Sigmoid colon (tissue), 7 donors: ENCODE data around the gene COG7. TPM values are rescaled to one million over a fixed set of nuclear protein-coding genes. Genes with fewer than 3 reads are reported as not detected.
"Not testable (repeated sequence)": the region's sequence is repeated elsewhere in the genome, so short reads cannot be mapped to it uniquely, and the experiment has no call there.

Experiments used
- DNase-seq: peaks from one replicate; pipeline ENCODE4 v3.0.0-alpha.2; 2019
- H3K27ac ChIP-seq, 4 donors: fragments of 200-600 bp; sonication (generic); one replicate each; pipeline ENCODE4 v1.5.1; 2016 to 2019; ENCODE audit warnings: mild to moderate bottlenecking in 1 of 4
- H3K27me3 ChIP-seq, 3 donors: fragments of 200-600 bp; sonication (generic); one replicate each; pipeline ENCODE4 v1.5.1; 2019; ENCODE audit warnings: mild to moderate bottlenecking in 1 of 3
- H3K36me3 ChIP-seq, 4 donors: fragments of 200-600 bp; sonication (generic); one replicate each; pipeline ENCODE4 v1.5.1; 2016 to 2019
- H3K4me1 ChIP-seq, 4 donors: fragments of 200-600 bp; sonication (generic); one replicate each; pipeline ENCODE4 v1.5.1; 2017 to 2019
- H3K4me3 ChIP-seq, 4 donors: fragments of 200-600 bp; sonication (generic); one replicate each; pipeline ENCODE4 v1.5.1; 2017 to 2019; ENCODE audit warnings: mild to moderate bottlenecking in 2 of 4, moderate library complexity in 1 of 4
- H3K9me3 ChIP-seq, 4 donors: fragments of 200-600 bp in 3 of 4; sonication (generic) in 3 of 4; one replicate each; pipeline versions ENCODE4 v1.5.1 to v1.6.1; 2013 to 2019
- CTCF ChIP-seq, 4 experiments: fragments of 450-650 bp in 3 of 4; fragments of 200-600 bp in 1 of 4; IDR thresholded peaks; one replicate each; pipeline ENCODE4 v1.5.1; 2016 to 2019; ENCODE audit warnings: antibody characterized with exemption in 4 of 4, mild to moderate bottlenecking in 3 of 4, moderate library complexity in 2 of 4
- EP300 ChIP-seq, 4 donors: sonication (generic); formaldehyde crosslinking; IDR thresholded peaks; one replicate each; pipeline ENCODE4 v1.6.1; 2017; ENCODE audit warnings: antibody characterized with exemption in 4 of 4
- POLR2A ChIP-seq, 2 donors: fragments of 450-650 bp; IDR thresholded peaks; one replicate each; pipeline ENCODE4 v1.6.1; 2016; ENCODE audit warnings: antibody characterized with exemption in 2 of 2, mild to moderate bottlenecking in 2 of 2, moderate library complexity in 2 of 2
- POLR2AphosphoS5 ChIP-seq, 4 donors: sonication (generic); formaldehyde crosslinking; IDR thresholded peaks; one replicate each; pipeline ENCODE4 v1.6.1; 2017; ENCODE audit warnings: antibody characterized with exemption in 4 of 4
- WGBS, 2 donors: extraction: QIAGEN DNeasy Blood & Tissue Kit; methylation state at CpG; one replicate each; pipeline ENCODE4 v1.1.7; 2013; 5-methylcytosine and 5-hydroxymethylcytosine counted together
- intact Hi-C: fragments of 100-400 bp; cut with DNase I; formaldehyde crosslinking; loops from one replicate; pipeline ENCODE4 v1.15.1; 2023
- polyA plus RNA-seq, 3 donors: library from polyadenylated mRNA; stranded (reverse); fragments of 200-250 nt; gene quantifications; one replicate each; pipeline ENCODE4 v1.2.3, GENCODE V29; 2013
- total RNA-seq, 4 donors: library from RNA; depleted of rRNA; stranded (reverse); fragments of >200 nt; gene quantifications; one replicate each; pipeline ENCODE4 v1.1.0, GENCODE V29; 2016
- donor health status: healthy with polysubstance abuse.
- donor health status: Bipolar disorder and iron deficiency.
- donor health status: healthy.

Gene COG7
- total and polyA plus RNA-seq, 7 donors = 12.0 to 26.0 (median 17.4) TPM

GRCh38 chr16:23367988-23368387 lies 85.0 kb downstream of the COG7 start:
- H3K4me3 ChIP-seq = no peak overlapping the region
- peaks cover 0 to 19% (median 1%) of the 10 kb centered on the region in 4 donors for H3K4me1 ChIP-seq
- H3K9me3 ChIP-seq = no peaks in the 10 kb centered on the region
- no peak overlapping the region for H3K27ac ChIP-seq
- no peak for DNase-seq
- no peaks in the 10 kb centered on the region for H3K27me3 ChIP-seq
- H3K36me3 ChIP-seq = no peaks in the 10 kb centered on the region
- WGBS, 2 donors = 84 to 91% methylated on average over 8 of the region's 8 CpGs
- TF ChIP-seq CTCF (IDR thresholded peaks at IDR 0.05) = no peak
- TF ChIP-seq POLR2AphosphoS5 (IDR thresholded peaks at IDR 0.05) = no peak
- no peak for TF ChIP-seq POLR2A (IDR thresholded peaks at IDR 0.05)
- no peak for TF ChIP-seq EP300 (IDR thresholded peaks at IDR 0.05)
- intact Hi-C loops = no loop called here

GRCh38 chr16:23367564-23367963 lies 85.4 kb downstream of the COG7 start:
- Histone ChIP-seq H3K9me3 (no peaks in the 10 kb centered on the region), H3K27me3 (no peaks in the 10 kb centered on the region), H3K36me3 (no peaks in the 10 kb centered on the region), H3K27ac (no peak overlapping the region), H3K4me3 (no peak overlapping the region), H3K4me1 (peaks cover 0 to 23% (median 4%) of the 10 kb centered on the region in 4 donors)
- WGBS, 2 donors = 87 to 90% methylated on average over 10 of the region's 10 CpGs
- DNase-seq = no peak
- intact Hi-C loops = no loop called here
- TF ChIP-seq POLR2A (IDR thresholded peaks at IDR 0.05) (no peak), POLR2AphosphoS5 (IDR thresholded peaks at IDR 0.05) (no peak), CTCF (IDR thresholded peaks at IDR 0.05) (no peak), EP300 (IDR thresholded peaks at IDR 0.05) (no peak)

- H3K27ac ChIP-seq = peak overlapping the region in 2 of 4 donors; percentile 2 to 31
- 70 to 84% methylated on average over 7 of the region's 7 CpGs for WGBS, 2 donors
Measured at GRCh38 chr16:23366341-23366740, 86.6 kb downstream of the COG7 start.

GRCh38 chr16:23365602-23366240 lies 87.3 kb downstream of the COG7 start:
- no peaks in the 10 kb centered on the region for H3K27me3 ChIP-seq
- peaks cover 0 to 35% (median 7%) of the 10 kb centered on the region in 4 donors for H3K4me1 ChIP-seq
- peak overlapping the region in 1 of 4 donors; percentile 31 for H3K27ac ChIP-seq
- 9 to 16% methylated on average over 5 of the region's 5 CpGs for WGBS, 2 donors
- peak in 1 of 4 donors; percentile 3 for TF ChIP-seq POLR2AphosphoS5 (IDR thresholded peaks at IDR 0.05)
- TF ChIP-seq POLR2A (IDR thresholded peaks at IDR 0.05) = no peak
- intact Hi-C loops = no loop called here
- H3K9me3 ChIP-seq = no peaks in the 10 kb centered on the region
- no peak overlapping the region for H3K4me3 ChIP-seq
- no peaks in the 10 kb centered on the region for H3K36me3 ChIP-seq
- DNase-seq = no peak

More at GRCh38 chr16:23366341-23366740, 86.6 kb downstream of the COG7 start:
- H3K4me3 ChIP-seq, H3K27me3 ChIP-seq, intact Hi-C loops, H3K36me3 ChIP-seq, DNase-seq, H3K9me3 ChIP-seq: not testable (repeated sequence)
- H3K4me1 ChIP-seq = peaks cover 0 to 35% (median 7%) of the 10 kb centered on the region in 4 donors

GRCh38 chr16:23362460-23363317 lies 90.3 kb downstream of the COG7 start:
- Histone ChIP-seq H3K4me1 (peaks cover 0 to 35% (median 7%) of the 10 kb centered on the region in 4 donors), H3K9me3 (no peaks in the 10 kb centered on the region), H3K4me3 (no peak overlapping the region), H3K27ac (peak overlapping the region; percentile 46 to 83 (median 56)), H3K27me3 (no peaks in the 10 kb centered on the region), H3K36me3 (no peaks in the 10 kb centered on the region)
- DNase-seq = peak; percentile 86
- 13 to 54% methylated on average over 11 of the region's 11 CpGs for WGBS, 2 donors
- TF ChIP-seq POLR2AphosphoS5 (IDR thresholded peaks at IDR 0.05) (peak in 3 of 4 donors; percentile 39 to 79 (median 55)), EP300 (IDR thresholded peaks at IDR 0.05) (peak in 3 of 4 donors; percentile 44 to 91 (median 44)), CTCF (IDR thresholded peaks at IDR 0.05) (no peak), POLR2A (IDR thresholded peaks at IDR 0.05) (no peak)
- intact Hi-C loops = no loop called here
